HEK293T (cell line): Measurements from ENCODE around the gene CPT1C.

ENCODE experiments used
- ARNT ChIP-seq: fragments of 450-650 bp; IDR thresholded peaks from 2 replicates; pipeline ENCODE4 v1.6.1; 2017; ENCODE audit warnings: mild to moderate bottlenecking
- BHLHE40 ChIP-seq: fragments of 450-650 bp; IDR thresholded peaks from 2 replicates; pipeline ENCODE4 v1.6.1; 2016; ENCODE audit warnings: mild to moderate bottlenecking, moderate library complexity, borderline replicate concordance
- CTBP1 ChIP-seq: fragments of 450-650 bp; IDR thresholded peaks from 2 replicates; pipeline ENCODE4 v1.6.1; 2016; ENCODE audit warnings: borderline replicate concordance
- ELF4 ChIP-seq: fragments of 450-650 bp; IDR thresholded peaks from 2 replicates; pipeline ENCODE4 v1.6.1; 2017; ENCODE audit warnings: antibody characterized with exemption
- FOXA1 ChIP-seq: fragments of 450-650 bp; IDR thresholded peaks from 2 replicates; pipeline ENCODE4 v1.6.1; 2016; ENCODE audit warnings: mild to moderate bottlenecking
- FOXK2 ChIP-seq: fragments of 450-650 bp; IDR thresholded peaks from 2 replicates; pipeline ENCODE4 v1.6.1; 2016; ENCODE audit warnings: mild to moderate bottlenecking
- FOXM1 ChIP-seq: fragments of 450-650 bp; IDR thresholded peaks from 2 replicates; pipeline ENCODE4 v1.6.1; 2017; ENCODE audit warnings: mild to moderate bottlenecking, borderline replicate concordance
- L3MBTL2 ChIP-seq: fragments of 450-650 bp; conservative IDR thresholded peaks from 2 replicates; pipeline ENCODE4 v1.6.1; 2016; ENCODE audit warnings: mild to moderate bottlenecking
- LEF1 ChIP-seq: fragments of 450-650 bp; IDR thresholded peaks from 2 replicates; pipeline ENCODE4 v1.6.1; 2017; ENCODE audit warnings: mild to moderate bottlenecking, borderline replicate concordance
- NFRKB ChIP-seq: fragments of 450-650 bp; IDR thresholded peaks from 2 replicates; pipeline ENCODE4 v1.6.1; 2016; ENCODE audit warnings: mild to moderate bottlenecking, moderate library complexity
- SP1 ChIP-seq: fragments of 450-650 bp; IDR thresholded peaks from 2 replicates; pipeline ENCODE4 v1.6.1; 2017
- SUZ12 ChIP-seq: fragments of 450-650 bp; IDR thresholded peaks from 2 replicates; pipeline ENCODE4 v1.6.1; 2016; ENCODE audit warnings: mild to moderate bottlenecking
- TARDBP ChIP-seq: fragments of 450-650 bp; IDR thresholded peaks from 2 replicates; pipeline ENCODE4 v1.6.1; 2016
- TF ChIP-seq, protein P1 (sequence below): fragments of 450-650 bp; IDR thresholded peaks from 2 replicates; pipeline ENCODE4 v1.6.1; 2016

DNA sequence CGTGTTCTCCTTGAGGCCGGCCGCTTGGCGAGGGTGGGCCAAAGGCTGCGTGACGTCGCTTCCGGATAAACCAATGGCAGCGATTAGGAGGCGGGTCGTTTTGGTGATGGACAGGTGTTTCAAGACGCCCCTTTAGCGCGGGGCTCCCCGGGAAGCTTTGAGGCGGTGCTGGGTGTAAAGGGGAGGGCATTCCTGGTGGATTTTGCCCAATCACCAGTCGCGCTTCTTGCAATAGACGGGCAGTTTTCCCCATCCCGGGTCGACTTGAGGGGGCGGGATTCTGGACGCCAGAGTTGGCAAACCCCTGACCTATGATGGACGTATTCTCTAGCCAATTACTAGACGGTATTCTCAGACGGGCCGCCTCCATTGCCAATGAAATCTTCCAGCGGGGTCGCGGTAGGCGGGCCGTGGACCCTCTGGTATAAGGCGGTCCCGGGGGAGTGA lies 14.1 kb upstream of the CPT1C start:
- TF ChIP-seq FOXM1 (no peak; the same call in 1 of the 2 replicates), CTBP1 (no peak), BHLHE40 (no peak), ELF4 (no peak), ARNT (no peak), SP1 (no peak; the same call in 1 of the 2 replicates), SUZ12 (no peak), NFRKB (no peak), L3MBTL2 (no peak), FOXA1 (no peak), FOXK2 (no peak), TARDBP (no peak), LEF1 (no peak)
- TF ChIP-seq, protein P1, sequence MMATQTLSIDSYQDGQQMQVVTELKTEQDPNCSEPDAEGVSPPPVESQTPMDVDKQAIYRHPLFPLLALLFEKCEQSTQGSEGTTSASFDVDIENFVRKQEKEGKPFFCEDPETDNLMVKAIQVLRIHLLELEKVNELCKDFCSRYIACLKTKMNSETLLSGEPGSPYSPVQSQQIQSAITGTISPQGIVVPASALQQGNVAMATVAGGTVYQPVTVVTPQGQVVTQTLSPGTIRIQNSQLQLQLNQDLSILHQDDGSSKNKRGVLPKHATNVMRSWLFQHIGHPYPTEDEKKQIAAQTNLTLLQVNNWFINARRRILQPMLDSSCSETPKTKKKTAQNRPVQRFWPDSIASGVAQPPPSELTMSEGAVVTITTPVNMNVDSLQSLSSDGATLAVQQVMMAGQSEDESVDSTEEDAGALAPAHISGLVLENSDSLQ: peak; percentile 100
